Gastroesophageal sphincter (tissue), 3 donors: Measurements from ENCODE around the gene ACKR3.

ENCODE experiments used
- CTCF ChIP-seq, 4 experiments: fragments of 200-600 bp in 2 of 4; fragments of 450-650 bp in 2 of 4; sonication (generic) in 1 of 4; IDR thresholded peaks; one replicate each; pipeline ENCODE4 v1.5.1; 2017 to 2019; ENCODE audit warnings: antibody characterized with exemption in 4 of 4, mild to moderate bottlenecking in 2 of 4, moderate library complexity in 2 of 4
- POLR2A ChIP-seq, 2 donors: fragments of 450-650 bp; IDR thresholded peaks; one replicate each; pipeline ENCODE4 v1.6.1; 2017; ENCODE audit warnings: antibody characterized with exemption in 2 of 2, mild to moderate bottlenecking in 2 of 2, moderate library complexity in 1 of 2

- TF ChIP-seq CTCF (IDR thresholded peaks at IDR 0.05) (no peak), POLR2A (IDR thresholded peaks at IDR 0.05) (no peak)
Observed at GRCh38 chr2:236579048-236579745, 9.6 kb downstream of the ACKR3 start.
